B cell (primary cell): ENCODE results near the gene MAPK8. TPM values are rescaled to one million over a fixed set of nuclear protein-coding genes. Genes with fewer than 3 reads are reported as not detected.

Experiments used
- ATAC-seq: fragments of 200-7000 bp; cut with Tn5 transposase; one replicate; pipeline ENCODE4 v1.10.0; 2021; ENCODE audit warnings: low read depth, mild to moderate bottlenecking, moderate number of reproducible peaks, moderate library complexity
- CTCF ChIA-PET: fragments of 350-600 bp; sonication (Branson Sonifier 250); formaldehyde crosslinking; loops from one replicate; lab custom pipeline; 2021; ENCODE audit warnings: antibody characterized with exemption, inconsistent platforms; lab: Charles Lee
- POLR2A ChIA-PET: fragments of 350-600 bp; sonication (Branson Sonifier 250); formaldehyde crosslinking; loops from one replicate; lab custom pipeline; 2021; ENCODE audit warnings: antibody characterized with exemption; lab: Charles Lee
- DNase-seq: peaks from one replicate; pipeline ENCODE4 v3.0.0; 2013
- H2AFZ ChIP-seq: 2 replicates; pipeline ENCODE4 v1.6.1; 2012; ENCODE audit warnings: mild to moderate bottlenecking, low read depth, low read length; ENCODE audit not compliant: insufficient read depth, poor library complexity, severe bottlenecking
- H3K27ac ChIP-seq, 2 donors: 1 replicate in 1 of 2; 2 replicates in 1 of 2; pipeline ENCODE4 v1.5.1; 2012 to 2013; ENCODE audit warnings: low read length in 2 of 2, mild to moderate bottlenecking in 2 of 2, moderate library complexity in 1 of 2
- H3K27me3 ChIP-seq, 4 experiments: fragments of 200-600 bp in 1 of 4; sonication (generic) in 1 of 4; replicated peaks in 1 of 4; 1 replicate in 2 of 4; 2 replicates in 2 of 4; pipeline versions ENCODE4 v1.6.1 to v1.7.0; 2013 to 2016; ENCODE audit warnings: low read length in 3 of 4, mild to moderate bottlenecking in 2 of 4, mixed read lengths in 1 of 4, moderate library complexity in 1 of 4; ENCODE audit not compliant: insufficient read depth in 4 of 4, control insufficient read depth in 3 of 4; ENCODE audit errors: control extremely low read depth in 1 of 4
- H3K36me3 ChIP-seq, 2 experiments: replicated peaks in 1 of 2; 1 replicate in 1 of 2; 2 replicates in 1 of 2; pipeline versions ENCODE4 v1.6.1 to v1.7.1; 2013; ENCODE audit warnings: low read length in 1 of 2; ENCODE audit not compliant: insufficient read depth in 2 of 2, control insufficient read depth in 1 of 2; ENCODE audit errors: control extremely low read depth in 1 of 2, extremely low read depth in 1 of 2
- H3K4me1 ChIP-seq, 2 donors: fragments of 200-600 bp in 1 of 2; sonication (generic) in 1 of 2; 1 replicate in 1 of 2; 2 replicates in 1 of 2; pipeline versions ENCODE4 v1.5.1 to v1.6.1; 2013 to 2017; ENCODE audit warnings: low read length in 2 of 2; ENCODE audit not compliant: control insufficient read depth in 2 of 2, insufficient read depth in 2 of 2
- H3K4me2 ChIP-seq: replicated peaks from 2 replicates; pipeline ENCODE3; 2012; ENCODE audit warnings: mild to moderate bottlenecking, low read depth, low read length; ENCODE audit not compliant: poor library complexity, severe bottlenecking
- H3K4me3 ChIP-seq, 5 experiments: fragments of 200-600 bp in 1 of 5; sonication (generic) in 1 of 5; 1 replicate in 3 of 5; 2 replicates in 2 of 5; pipeline versions ENCODE4 v1.5.1 to v1.7.0; 2011 to 2016; ENCODE audit warnings: low read length in 4 of 5, mild to moderate bottlenecking in 4 of 5, low read depth in 2 of 5, control low read depth in 1 of 5, moderate library complexity in 1 of 5; ENCODE audit not compliant: insufficient read depth in 1 of 5; ENCODE audit errors: control extremely low read depth in 1 of 5, extremely low read depth in 1 of 5
- H3K79me2 ChIP-seq: fragments of 200-600 bp; sonication (generic); one replicate; pipeline ENCODE4 v1.6.0; 2016; ENCODE audit warnings: low read length; ENCODE audit not compliant: control insufficient read depth, insufficient read depth
- H3K9ac ChIP-seq: fragments of 200-600 bp; sonication (generic); 2 replicates; pipeline ENCODE4 v1.6.1; 2017; ENCODE audit warnings: mild to moderate bottlenecking, low read length, moderate library complexity
- H3K9me3 ChIP-seq, 3 donors: one replicate each; pipeline versions ENCODE4 v1.6.1 to v1.7.1; 2013; ENCODE audit warnings: low read length in 2 of 3; ENCODE audit not compliant: control insufficient read depth in 2 of 3, insufficient read depth in 1 of 3; ENCODE audit errors: control extremely low read depth in 1 of 3
- H4K20me1 ChIP-seq: 2 replicates; pipeline ENCODE4 v1.6.0; 2012; ENCODE audit warnings: mild to moderate bottlenecking, low read length; ENCODE audit not compliant: insufficient read depth, control insufficient read depth, poor library complexity, severe bottlenecking
- H3K27ac Mint-ChIP-seq: one replicate; pipeline ENCODE4 v1.8.0; 2021; ENCODE audit warnings: mixed read lengths
- H3K27me3 Mint-ChIP-seq: one replicate; pipeline ENCODE4 v1.8.0; 2021; ENCODE audit warnings: mixed read lengths
- H3K4me1 Mint-ChIP-seq: one replicate; pipeline ENCODE4 v1.8.0; 2021; ENCODE audit warnings: mixed read lengths
- H3K4me3 Mint-ChIP-seq: one replicate; pipeline ENCODE4 v1.8.0; 2021; ENCODE audit warnings: mixed read lengths
- H3K9me3 Mint-ChIP-seq: one replicate; pipeline ENCODE4 v1.8.0; 2022; ENCODE audit warnings: mixed read lengths; ENCODE audit not compliant: insufficient read depth
- CTCF ChIP-seq: fragments of 200-600 bp; IDR thresholded peaks from one replicate; pipeline ENCODE4 v1.8.0; 2022; ENCODE audit warnings: antibody characterized with exemption, mild to moderate bottlenecking
- EZH2 ChIP-seq: IDR thresholded peaks from 2 replicates; pipeline ENCODE4 v1.6.1; 2012; ENCODE audit warnings: borderline replicate concordance, low read depth, mild to moderate bottlenecking, moderate library complexity, low read length; ENCODE audit not compliant: insufficient read depth, poor library complexity, severe bottlenecking
- WGBS: methylation state at CpG from one replicate; pipeline ENCODE4 v1.1.5; 2013; ENCODE audit warnings: missing lambda C conversion rate; ENCODE audit not compliant: insufficient coverage; 5-methylcytosine and 5-hydroxymethylcytosine counted together
- intact Hi-C: fragments of 100-400 bp; cut with micrococcal nuclease; formaldehyde crosslinking; loops from one replicate; pipeline ENCODE4 v1.10.0; 2022
- polyA plus RNA-seq: library from polyadenylated mRNA; depleted of rRNA; stranded (reverse); fragments of >200 nt; gene quantifications from 2 replicates; pipeline ENCODE4 v1.2.3, GENCODE V29; 2012
- total RNA-seq, 2 donors: library from RNA; stranded (reverse); fragments of 120-200 nt in 1 of 2; gene quantifications; 1 replicate in 1 of 2; 2 replicates in 1 of 2; pipeline versions ENCODE4 v1.2.3 to v1.2.4, GENCODE V29; 2013 to 2022

MAPK8 gene
- total and polyA plus RNA-seq, 2 donors (not counting 1 experiment from before 2014, with no cell fraction given) = 13.7 to 40.0 TPM

DNA sequence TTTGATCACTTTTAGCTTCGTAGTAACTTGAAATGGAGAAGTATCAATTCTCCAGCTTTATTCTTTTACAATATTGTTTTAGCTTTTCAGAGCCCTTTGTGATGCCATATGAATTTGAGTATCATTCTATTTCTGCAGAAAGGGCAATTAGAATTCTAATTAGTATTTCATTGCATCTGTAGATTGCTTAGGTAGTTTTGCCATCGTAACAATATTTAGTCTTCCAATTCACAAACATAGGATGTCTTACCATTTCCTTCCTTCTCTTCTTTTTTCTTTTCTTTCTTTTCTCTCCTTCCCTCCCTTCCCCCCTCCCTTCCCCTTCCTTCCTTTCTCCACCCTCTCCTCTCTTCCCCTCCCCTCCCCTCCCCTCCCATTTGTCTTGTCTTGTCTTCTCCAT lies 105.0 kb downstream of the MAPK8 start:
- WGBS = 100% methylated on average over 1 of the region's 2 CpGs
- CTCF ChIA-PET = no interaction called here

GRCh38 chr10:48412081-48412480 lies 105.6 kb downstream of the MAPK8 start:
- peaks cover 0 to 8% (median 4%) of the 10 kb centered on the region in 3 donors for H3K9me3 ChIP-seq
- H3K9me3 Mint-ChIP-seq = peaks cover 6% of the 10 kb centered on the region
- no peaks in the 10 kb centered on the region for H3K4me1 Mint-ChIP-seq
- DNase-seq (no peak), ATAC-seq (no peak)
- POLR2A ChIA-PET = no interaction called here
- H3K4me3 Mint-ChIP-seq = no peak overlapping the region
- no peak overlapping the region for H3K9ac ChIP-seq
- no peak overlapping the region for H3K4me3 ChIP-seq
- no peaks in the 10 kb centered on the region for H3K27me3 Mint-ChIP-seq
- 100% methylated on average over 2 of the region's 3 CpGs for WGBS
- H4K20me1 ChIP-seq = no peaks in the 10 kb centered on the region
- H3K27me3 ChIP-seq = no peaks in the 10 kb centered on the region
- no peak overlapping the region for H2AFZ ChIP-seq
- CTCF ChIA-PET = no interaction called here
- no peak overlapping the region for H3K4me2 ChIP-seq
- H3K36me3 ChIP-seq = peaks cover 0 to 27% of the 10 kb centered on the region in 2 experiments
- TF ChIP-seq CTCF (no peak), EZH2 (no peak)
- no peaks in the 10 kb centered on the region for H3K79me2 ChIP-seq
- no peak overlapping the region for H3K27ac Mint-ChIP-seq
- no peak overlapping the region for H3K27ac ChIP-seq
- intact Hi-C loops = no loop called here
- H3K4me1 ChIP-seq = no peaks in the 10 kb centered on the region

More for the DNA sequence above, 105.0 kb downstream of the MAPK8 start:
- no peak for DNase-seq
- H3K27ac ChIP-seq = no peak overlapping the region
- no peak overlapping the region for H3K9ac ChIP-seq
- no peaks in the 10 kb centered on the region for H3K27me3 ChIP-seq
- no peak overlapping the region for H3K4me3 ChIP-seq
- H3K4me3 Mint-ChIP-seq = no peak overlapping the region
- peaks cover 0 to 8% (median 4%) of the 10 kb centered on the region in 3 donors for H3K9me3 ChIP-seq
- no peaks in the 10 kb centered on the region for H3K4me1 ChIP-seq
- peaks cover 6% of the 10 kb centered on the region for H3K9me3 Mint-ChIP-seq
- H2AFZ ChIP-seq = no peak overlapping the region
- no peak overlapping the region for H3K4me2 ChIP-seq
- H4K20me1 ChIP-seq = no peaks in the 10 kb centered on the region
- no peak for ATAC-seq
- no peaks in the 10 kb centered on the region for H3K4me1 Mint-ChIP-seq
- TF ChIP-seq CTCF = no peak
- no peak for TF ChIP-seq EZH2
- H3K36me3 ChIP-seq = peaks cover 0 to 29% of the 10 kb centered on the region in 2 experiments
- H3K79me2 ChIP-seq = no peaks in the 10 kb centered on the region
- POLR2A ChIA-PET = no interaction called here
- no peaks in the 10 kb centered on the region for H3K27me3 Mint-ChIP-seq
- intact Hi-C loops = no loop called here
- no peak overlapping the region for H3K27ac Mint-ChIP-seq
